IPS-18c (cell line): ENCODE results near the gene LRRN2.

Source experiments
- H3K4me3 ChIP-seq: 2 replicates; pipeline ENCODE4 v1.7.0; 2013; ENCODE audit warnings: low read depth, mild to moderate bottlenecking, low read length, moderate library complexity; ENCODE audit not compliant: insufficient read depth
- H3K9me3 ChIP-seq: one replicate; pipeline ENCODE4 v1.6.1; 2013; ENCODE audit warnings: mild to moderate bottlenecking, low read length, moderate library complexity; ENCODE audit not compliant: control insufficient read depth, insufficient read depth

LRRN2 gene

DNA sequence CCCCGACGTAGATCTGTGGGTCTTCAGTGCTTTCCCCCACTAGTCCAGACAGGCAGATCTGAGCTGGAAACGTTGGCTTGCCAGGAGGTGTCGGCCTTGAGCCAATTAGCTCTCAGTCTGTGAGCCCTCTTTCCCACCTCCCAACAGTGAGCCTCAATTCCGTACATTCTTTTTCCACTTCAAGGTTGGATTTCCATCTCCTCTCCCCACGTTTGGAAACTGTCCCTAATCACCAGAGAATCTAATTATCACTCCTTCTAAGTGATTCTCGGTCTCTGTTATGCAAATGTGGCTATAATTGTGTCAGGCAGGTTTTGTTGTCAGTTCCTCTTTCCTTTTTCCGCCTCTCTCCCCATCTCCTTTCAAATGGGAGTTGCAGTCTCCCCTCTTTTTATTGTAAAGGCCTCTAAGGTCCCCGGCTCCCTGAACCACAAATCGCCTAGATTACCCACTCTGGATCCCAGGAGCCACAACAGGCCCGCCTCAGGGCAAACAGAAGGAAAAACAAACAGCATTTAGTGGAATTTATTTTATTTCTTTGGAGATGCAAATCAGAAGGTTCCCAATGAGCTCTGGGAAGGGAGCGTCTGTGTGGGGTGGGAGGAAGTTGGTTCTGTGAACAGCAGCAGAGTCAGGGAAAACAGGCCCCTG lies 29.4 kb upstream of the LRRN2 start:
- no peaks in the 10 kb centered on the region for H3K9me3 ChIP-seq
- no peak overlapping the region for H3K4me3 ChIP-seq

DNA sequence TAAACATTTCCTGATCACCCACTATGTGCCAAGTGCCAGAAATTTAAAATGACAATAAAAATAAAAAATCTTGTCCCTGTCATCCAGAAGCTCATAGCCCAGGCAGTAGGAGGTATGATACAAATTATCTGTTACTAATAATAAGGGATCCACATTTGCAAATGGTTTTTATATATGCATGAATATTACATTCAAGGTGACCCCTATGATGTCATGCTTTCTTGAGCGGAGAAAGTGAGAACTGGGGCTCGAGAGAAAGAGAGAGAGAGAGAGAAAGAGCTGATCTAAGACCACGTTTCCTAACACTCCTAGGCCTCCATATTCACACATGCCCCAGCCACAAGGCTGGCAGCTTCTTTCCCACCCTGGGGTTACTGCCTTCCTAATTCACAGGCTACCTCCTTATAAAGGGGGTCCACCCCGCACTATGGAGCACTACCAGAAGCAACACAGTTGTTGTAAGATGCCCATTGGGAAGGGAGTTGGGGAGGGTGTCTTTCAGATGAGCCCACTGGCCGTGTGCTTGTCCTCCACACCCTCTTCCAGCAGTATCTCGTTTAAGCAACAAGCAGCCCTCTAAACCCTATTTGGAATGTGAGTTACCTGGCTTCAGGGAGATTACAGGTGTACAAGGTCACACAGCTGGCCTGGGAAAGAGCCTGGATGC lies 28.8 kb upstream of the LRRN2 start:
- H3K4me3 ChIP-seq: no peak overlapping the region
- H3K9me3 ChIP-seq: no peaks in the 10 kb centered on the region

DNA sequence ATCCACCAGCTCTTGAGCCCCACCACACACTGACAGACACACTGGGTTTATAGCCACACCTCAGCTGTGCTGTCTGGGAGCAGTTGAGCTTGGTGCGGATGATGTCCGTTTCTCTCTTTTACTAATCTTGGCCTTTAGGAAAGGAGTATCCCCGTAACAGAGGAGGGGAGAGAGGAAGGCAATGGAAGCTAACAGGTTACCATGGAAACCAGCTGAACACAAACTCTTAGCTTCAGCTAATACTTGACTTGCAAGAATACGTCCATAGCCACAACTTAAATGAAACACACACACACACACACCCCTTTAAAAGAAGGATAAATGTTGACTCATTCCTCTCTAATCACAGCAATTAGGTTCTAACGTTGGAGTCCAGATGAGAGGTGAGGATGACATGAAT lies 28.0 kb upstream of the LRRN2 start:
- Histone ChIP-seq H3K9me3 (no peaks in the 10 kb centered on the region), H3K4me3 (no peak overlapping the region)

DNA sequence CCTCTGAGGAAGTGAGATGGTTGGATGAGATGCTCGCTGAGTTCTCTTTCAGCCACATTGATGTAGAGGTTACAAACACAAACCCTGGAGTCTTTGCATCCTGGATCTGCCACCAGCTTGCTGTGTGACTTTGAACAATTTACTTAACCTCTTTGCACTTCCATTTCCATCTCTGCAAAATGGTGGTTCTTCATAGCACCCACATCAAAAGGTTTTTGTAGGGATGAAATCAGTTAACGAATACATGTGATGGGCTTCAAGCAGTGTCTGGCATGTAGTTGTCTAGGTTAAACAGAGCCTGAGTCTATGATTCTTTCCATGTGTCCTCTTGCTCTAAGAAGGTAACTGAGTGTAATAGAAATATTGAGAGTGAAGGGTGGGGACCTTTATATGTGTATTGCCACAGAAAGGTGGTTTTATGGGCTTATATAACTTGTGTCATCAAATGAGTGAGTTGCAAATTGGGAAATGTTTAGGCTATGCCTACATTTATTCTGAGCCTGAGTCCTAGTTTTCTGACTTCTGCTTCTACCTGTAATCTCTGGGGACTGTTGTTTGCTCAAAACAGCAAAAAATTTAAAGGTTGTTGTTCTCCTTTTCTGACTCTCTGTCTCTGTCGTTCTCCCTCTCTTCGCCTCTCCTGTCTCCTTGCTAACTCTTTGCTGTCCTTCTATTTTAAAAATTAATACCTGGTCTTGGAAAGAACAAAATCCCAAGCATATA lies 27.3 kb upstream of the LRRN2 start:
- no peaks in the 10 kb centered on the region for H3K9me3 ChIP-seq
- H3K4me3 ChIP-seq: no peak overlapping the region

DNA sequence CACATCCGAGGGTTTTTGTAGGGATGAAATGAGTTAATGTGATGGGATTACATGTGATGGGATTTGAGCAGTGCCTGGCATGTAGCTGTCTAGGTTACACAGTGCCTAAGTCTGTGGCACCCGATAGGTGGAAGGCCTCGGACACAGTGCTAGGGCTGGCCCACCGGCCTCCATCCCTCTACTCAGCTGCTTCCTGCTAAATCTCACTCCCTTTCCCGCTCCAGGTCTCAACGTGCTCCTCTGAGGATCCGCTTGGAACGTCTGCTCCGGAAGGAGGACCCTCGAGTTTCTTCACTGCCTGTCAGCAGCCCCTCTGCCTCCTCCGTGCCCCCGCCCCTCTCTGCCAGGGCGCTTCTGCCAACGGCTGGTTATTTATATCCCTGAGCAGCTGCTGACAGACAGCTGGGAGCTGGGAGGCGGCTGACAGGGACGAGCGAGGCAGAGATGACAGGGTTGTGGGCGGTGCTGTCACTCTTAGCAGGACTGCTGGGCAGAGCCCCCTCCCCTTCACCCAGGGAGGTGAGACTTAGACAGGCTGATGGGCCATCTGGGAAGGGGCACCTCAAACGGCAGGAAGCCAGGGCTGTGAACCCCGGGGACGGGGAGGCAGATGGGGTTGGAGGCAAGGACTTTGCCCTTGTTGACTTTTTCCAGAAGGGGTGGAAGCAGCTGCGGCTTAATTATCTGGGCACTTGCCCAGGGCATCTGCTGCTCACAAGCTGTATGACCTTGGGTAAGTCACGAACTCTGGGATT lies 26.6 kb upstream of the LRRN2 start:
- Histone ChIP-seq H3K9me3 (no peaks in the 10 kb centered on the region), H3K4me3 (no peak overlapping the region)

DNA sequence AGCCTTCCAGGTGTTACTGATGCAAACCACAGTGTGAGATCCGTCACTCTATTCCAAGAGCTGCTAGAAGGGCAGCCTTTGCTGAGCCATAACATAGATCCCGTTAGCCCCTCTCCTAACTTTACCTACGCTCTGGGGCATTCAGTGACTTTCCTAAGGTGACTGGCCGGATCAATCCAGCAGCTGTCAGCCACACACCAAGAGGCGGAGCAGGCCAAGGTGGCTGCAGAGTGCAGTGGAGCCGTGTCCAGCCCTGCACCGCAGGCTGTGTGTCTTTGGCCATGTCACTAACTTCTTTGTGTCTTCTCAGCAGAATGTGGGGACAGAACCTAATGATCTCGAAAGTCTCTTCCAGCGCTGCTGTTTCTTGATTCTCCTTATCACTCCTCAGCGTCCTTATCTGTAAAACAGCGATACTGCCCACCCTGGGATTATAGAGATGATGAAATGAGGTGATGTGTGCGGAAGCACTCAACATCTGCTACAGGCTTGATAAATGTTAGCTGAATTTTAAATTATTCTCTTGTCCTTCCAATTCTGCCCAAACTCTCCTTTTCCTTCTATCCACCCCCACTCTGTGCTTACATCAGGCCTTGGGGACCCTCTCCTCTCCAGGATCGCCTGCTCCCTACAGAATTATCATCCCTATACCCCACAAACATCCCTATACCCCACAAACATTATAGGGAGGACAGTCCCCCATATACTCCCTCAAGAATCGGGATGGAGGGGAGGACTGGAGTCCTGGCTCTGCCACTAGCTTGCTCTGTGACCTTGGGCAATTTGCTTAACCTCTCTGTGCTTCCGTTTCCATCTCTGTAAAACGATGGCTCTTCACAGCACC lies 25.8 kb upstream of the LRRN2 start:
- Histone ChIP-seq H3K4me3 (no peak overlapping the region), H3K9me3 (no peaks in the 10 kb centered on the region)

DNA sequence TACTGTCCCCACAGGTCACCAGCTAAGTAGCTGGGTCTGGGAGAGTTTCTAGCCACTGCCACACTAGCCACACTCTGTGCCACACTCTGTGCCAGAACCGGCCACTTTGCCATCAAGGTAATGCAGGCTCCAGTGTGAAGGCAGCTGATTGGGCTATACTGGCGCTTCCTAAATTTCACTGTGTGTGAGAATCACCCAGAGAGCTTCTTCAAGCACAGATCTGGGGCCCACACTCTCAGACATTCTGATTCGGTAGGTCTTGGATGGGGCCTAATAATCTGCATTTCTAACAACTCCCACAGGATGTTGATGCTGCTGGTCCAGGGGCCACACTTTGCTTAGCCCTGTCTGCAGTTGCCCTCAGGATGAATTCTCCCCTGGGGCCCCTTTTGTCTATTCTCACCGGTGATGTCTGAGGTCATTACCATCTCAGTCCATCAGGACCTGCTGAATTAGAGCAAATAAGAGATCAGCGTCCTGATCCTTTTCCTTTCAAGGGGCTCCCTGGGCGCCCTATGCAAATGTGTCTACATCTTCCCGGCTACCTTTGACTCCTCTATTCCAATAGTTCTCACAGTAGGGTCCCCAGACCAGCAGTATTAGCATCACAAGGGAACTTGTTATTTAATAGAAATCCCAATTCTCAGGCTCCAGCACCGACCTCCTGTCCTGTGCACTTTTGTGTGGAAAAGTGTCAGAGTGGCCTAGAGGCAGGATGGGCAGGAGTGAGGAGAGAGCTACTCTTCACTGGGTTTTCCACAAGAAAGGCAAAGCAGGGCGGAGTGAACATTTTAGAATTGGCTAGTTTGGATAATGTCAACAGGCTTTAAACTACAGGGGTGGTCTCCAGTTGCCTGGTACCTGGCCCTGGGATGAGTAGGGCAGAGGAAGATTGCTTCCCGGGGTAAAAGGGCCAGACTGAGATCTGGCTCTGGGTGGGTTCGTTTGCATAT lies 24.7 kb upstream of the LRRN2 start:
- no peaks in the 10 kb centered on the region for H3K9me3 ChIP-seq
- H3K4me3 ChIP-seq: no peak overlapping the region

DNA sequence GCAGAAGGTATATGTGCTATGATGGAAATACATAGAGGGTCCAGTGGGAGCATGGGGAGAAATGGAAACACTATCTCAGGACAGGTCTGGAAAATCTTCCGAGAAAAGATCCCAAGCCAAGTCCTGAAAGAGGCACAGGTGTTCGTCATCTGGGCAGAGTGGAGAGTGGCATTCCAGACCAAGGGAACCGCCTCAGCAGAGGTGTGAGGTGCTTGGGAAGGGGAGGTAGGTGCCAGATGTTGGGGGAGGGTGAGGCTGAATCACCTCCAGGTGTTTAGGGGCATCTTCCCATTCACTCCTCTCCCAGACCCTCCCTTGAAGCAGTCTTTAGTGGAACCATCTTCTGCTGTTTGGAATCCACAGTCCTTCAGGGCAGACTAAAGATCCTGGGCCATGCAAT lies 23.5 kb upstream of the LRRN2 start:
- H3K4me3 ChIP-seq: no peak overlapping the region

DNA sequence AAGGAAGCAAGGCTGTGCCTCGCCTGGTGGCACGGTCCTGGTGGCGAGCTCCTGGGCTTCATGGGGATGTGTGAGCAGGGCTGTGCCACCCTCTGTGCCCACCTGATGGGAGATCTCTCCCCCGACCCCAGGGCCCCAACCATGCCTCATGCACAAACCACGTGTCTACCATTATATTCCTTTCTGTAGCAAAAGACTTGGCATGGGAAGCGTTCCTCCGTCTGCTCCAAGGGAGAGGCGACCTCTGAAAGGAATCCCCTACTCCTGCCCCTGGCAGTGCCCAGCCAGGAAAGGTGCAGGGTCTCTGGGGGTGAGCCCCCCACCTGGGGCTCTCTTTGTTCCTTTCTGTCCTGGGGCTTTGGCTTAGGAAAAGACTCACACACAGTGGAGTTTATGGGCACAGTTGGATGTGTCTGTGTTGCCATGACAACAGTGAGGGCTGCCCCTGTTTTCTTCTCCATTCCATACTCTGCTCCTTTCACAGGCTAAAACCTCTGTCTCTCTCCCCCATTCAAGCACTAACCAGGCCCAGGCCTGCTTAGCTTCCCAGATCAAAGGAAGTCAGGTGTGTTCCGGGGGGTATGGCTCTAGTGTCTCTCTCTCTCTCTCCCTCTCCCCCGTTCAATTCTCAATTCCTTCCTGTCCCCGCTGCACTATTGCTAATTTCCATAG lies 21.4 kb upstream of the LRRN2 start:
- H3K4me3 ChIP-seq: no peak overlapping the region

More for the DNA sequence above, 23.5 kb upstream of the LRRN2 start:
- H3K9me3 ChIP-seq: no peaks in the 10 kb centered on the region

DNA sequence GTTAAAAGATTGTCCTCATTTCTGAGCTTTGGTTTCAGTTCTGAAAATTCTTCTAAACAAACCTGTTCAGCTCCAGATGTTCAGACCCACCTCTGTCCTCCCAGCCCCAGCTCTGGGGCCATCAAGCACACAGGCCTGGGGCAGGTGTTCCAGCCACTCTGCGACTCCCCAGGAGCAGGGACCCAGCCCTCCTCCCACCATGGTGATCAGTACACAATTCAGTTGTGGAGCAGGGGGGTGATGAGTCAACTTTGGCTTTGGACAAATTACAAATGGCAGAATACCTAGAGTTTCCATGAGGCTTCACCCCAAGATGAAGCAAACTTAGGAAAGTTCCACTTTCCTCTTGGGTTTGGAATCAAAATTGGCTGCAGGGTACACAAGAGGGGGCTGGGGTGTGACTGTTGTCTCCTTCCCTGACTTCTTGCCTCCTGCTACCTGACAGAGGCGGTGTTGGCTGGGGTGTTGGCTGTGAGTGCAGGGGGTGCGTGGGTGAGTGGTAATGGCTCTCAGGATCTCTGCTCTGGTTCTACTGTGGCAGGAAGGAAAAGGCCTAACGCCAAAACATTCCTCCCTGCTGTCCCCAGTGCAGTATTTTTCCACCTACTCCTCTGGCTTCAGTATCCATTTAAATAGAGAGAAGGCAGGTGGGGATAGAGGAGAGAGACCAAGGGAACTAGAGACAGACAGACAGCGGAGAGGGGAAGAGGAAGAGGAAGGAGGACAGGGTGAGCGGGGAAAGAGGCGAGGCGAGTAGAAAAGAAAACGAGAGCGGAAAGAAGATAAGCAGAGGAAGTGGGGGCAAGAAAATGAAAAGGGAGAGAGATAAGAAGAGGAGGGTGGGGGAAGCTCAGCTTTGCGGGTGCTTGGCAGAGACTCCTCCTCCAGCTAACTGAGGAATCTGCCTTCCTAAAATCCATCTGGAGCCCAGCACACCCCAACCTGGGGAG lies 20.6 kb upstream of the LRRN2 start:
- H3K9me3 ChIP-seq: no peaks in the 10 kb centered on the region
- no peak overlapping the region for H3K4me3 ChIP-seq

More for the DNA sequence above, 21.4 kb upstream of the LRRN2 start:
- no peaks in the 10 kb centered on the region for H3K9me3 ChIP-seq

DNA sequence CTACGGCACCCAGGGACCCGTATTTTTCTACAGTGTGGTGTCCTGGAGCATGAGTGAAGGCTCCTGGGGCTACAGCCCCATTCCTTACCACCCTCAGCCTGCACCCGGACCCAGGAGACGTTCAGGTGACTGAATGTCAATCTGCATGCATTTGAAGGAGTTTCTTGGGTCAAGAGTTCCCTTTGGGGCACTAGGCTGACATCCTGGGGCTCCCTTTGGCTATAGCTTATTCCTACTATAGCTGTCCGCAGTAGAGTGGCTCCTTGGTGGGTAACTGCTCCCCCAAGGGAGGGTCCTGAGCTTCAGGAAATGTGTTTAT lies 19.9 kb upstream of the LRRN2 start:
- no peak overlapping the region for H3K4me3 ChIP-seq
- no peaks in the 10 kb centered on the region for H3K9me3 ChIP-seq

DNA sequence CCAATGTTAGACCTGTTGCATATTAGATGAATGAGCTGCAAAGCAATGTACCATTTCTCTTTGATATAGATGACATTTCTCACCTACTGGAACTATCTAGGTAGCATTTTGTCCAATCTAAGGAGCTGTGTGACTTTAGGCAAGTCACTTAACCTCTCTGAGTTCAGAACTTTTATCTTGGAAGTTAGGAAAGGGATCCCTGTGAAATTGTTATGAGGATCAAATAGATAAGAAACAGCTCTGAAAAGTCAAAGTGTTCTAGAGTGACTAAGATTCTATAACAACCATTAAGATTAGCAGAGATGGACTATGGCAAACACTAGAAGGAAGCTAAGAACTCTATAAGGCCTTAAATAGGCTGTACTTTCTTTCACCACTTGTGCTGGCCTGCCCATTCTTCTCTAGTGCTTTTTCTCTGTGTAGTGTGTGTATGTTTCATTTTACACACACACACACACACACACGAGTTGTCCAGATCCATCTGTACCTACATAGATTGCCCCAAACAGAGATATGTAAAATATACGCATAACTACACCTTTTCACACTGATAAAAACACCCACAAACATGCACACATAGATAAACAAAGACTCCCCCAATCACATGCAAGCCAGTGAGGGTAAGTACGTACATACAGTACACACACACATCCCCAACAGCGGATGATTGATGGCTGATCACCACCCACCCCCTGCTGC lies 19.4 kb upstream of the LRRN2 start:
- H3K4me3 ChIP-seq: no peak overlapping the region
- H3K9me3 ChIP-seq: no peaks in the 10 kb centered on the region

DNA sequence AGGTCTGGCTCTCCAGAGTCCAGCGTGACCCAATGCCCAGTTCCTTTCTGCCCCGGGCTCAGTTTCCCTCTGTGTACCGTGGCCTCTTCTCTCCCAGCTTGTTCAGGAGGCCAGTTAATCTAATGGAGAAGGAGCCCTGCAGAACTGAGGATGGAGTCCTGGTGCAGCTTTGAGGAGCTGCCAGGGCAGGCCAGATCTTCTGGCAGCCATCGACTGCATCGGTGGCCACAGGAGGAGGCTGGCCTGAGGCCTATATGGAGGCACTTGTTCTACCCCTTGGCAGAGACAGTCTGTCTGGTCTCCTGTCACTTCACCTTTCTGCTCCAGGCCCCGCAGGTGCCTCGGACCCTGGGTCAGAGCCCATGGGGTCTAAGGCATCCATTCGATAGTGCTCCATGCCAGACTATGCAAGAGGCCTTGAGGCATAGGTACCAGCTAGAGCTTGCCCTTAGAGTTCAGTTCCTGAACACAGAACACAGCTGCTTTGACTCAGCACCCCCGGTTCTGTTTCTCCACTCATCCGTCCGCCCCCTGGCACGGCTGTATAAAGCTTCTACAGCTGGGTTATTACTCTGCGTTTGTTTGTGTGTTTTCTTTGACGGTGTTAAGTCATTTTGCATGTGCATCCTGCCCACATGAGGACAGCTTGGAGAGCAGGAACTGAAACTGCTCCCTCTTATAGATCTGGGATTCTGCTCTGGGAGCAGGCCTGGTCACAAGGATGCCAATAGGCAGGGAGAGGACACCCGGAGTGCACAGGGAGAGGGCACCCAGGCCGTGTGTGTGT lies 18.5 kb upstream of the LRRN2 start:
- no peaks in the 10 kb centered on the region for H3K9me3 ChIP-seq
- no peak overlapping the region for H3K4me3 ChIP-seq

DNA sequence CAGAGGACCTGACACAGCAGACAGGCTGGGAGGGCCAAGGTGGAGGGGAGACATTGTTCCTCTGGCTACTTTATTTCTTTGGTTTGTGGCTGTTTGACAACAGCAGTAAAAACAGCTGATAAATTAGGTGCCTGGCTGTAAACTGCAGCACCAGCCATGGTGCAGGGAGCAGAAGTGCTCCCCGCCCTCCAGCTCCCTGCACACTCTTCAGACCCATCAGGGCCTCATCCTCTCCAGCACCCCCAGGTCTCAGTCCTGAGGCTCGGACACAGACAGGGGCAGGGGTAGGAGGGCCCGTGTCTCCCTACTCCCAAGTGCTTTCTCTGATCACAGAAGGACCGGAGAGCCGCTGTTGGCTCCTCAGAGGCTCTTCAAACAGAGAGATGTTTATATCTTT lies 17.7 kb upstream of the LRRN2 start:
- no peaks in the 10 kb centered on the region for H3K9me3 ChIP-seq
- no peak overlapping the region for H3K4me3 ChIP-seq
